RWPE2 (cell line): Measurements from ENCODE around the gene MET.
"Not testable (repeated sequence)": the region's sequence is repeated elsewhere in the genome, so short reads cannot be mapped to it uniquely, and the experiment has no call there.

Experiments used
- ATAC-seq: fragments of 200-7000 bp; cut with Tn5 transposase; 3 replicates; pipeline ENCODE4 v1.9.1; 2021; ENCODE audit warnings: low read depth
- DNase-seq: peaks from one replicate; pipeline ENCODE4 v3.0.0-alpha.2; 2020; ENCODE audit warnings: low spot score
- H3K27ac ChIP-seq: fragments of 450-650 bp; 2 replicates; pipeline ENCODE4 v1.5.1; 2017; ENCODE audit warnings: mild to moderate bottlenecking; ENCODE audit not compliant: poor library complexity, severe bottlenecking
- H3K27me3 ChIP-seq: fragments of 250-450 bp; sonication (Bioruptor Pico); 2 replicates; pipeline ENCODE4 v1.5.1; 2021; ENCODE audit warnings: mild to moderate bottlenecking, moderate library complexity; ENCODE audit not compliant: insufficient read depth, poor library complexity, severe bottlenecking
- H3K36me3 ChIP-seq: fragments of 250-450 bp; sonication (Bioruptor Pico); 2 replicates; pipeline ENCODE4 v1.5.1; 2020; ENCODE audit warnings: low read depth, mild to moderate bottlenecking, moderate library complexity
- H3K4me1 ChIP-seq: fragments of 250-450 bp; sonication (Bioruptor Pico); 2 replicates; pipeline ENCODE4 v1.5.1; 2021; ENCODE audit warnings: mild to moderate bottlenecking, moderate library complexity; ENCODE audit not compliant: insufficient read depth, poor library complexity, severe bottlenecking
- H3K4me3 ChIP-seq: fragments of 250-450 bp; sonication (Bioruptor Pico); 2 replicates; pipeline ENCODE4 v1.5.1; 2021; ENCODE audit warnings: mild to moderate bottlenecking, moderate library complexity; ENCODE audit not compliant: severe bottlenecking
- H3K9me3 ChIP-seq: fragments of 250-450 bp; sonication (Bioruptor Pico); 2 replicates; pipeline ENCODE4 v1.5.1; 2021; ENCODE audit warnings: mild to moderate bottlenecking, moderate library complexity; ENCODE audit not compliant: severe bottlenecking
- TF ChIP-seq, protein P1 (sequence below): fragments of 450-650 bp; IDR thresholded peaks from one replicate; pipeline ENCODE4 v1.5.1; 2017; ENCODE audit warnings: mild to moderate bottlenecking, moderate library complexity; ENCODE audit not compliant: poor library complexity, severe bottlenecking

Gene MET

GRCh38 chr7:116752305-116753074, 80.5 kb downstream of the MET start:
- DNase-seq (no peak), ATAC-seq (no peak)
- Histone ChIP-seq H3K4me3 (no peak overlapping the region), H3K36me3 (peaks cover 52% of the 10 kb centered on the region), H3K27me3 (no peaks in the 10 kb centered on the region), H3K4me1 (no peaks in the 10 kb centered on the region), H3K27ac (no peak overlapping the region), H3K9me3 (peaks cover 6% of the 10 kb centered on the region)
- TF ChIP-seq, protein P1, sequence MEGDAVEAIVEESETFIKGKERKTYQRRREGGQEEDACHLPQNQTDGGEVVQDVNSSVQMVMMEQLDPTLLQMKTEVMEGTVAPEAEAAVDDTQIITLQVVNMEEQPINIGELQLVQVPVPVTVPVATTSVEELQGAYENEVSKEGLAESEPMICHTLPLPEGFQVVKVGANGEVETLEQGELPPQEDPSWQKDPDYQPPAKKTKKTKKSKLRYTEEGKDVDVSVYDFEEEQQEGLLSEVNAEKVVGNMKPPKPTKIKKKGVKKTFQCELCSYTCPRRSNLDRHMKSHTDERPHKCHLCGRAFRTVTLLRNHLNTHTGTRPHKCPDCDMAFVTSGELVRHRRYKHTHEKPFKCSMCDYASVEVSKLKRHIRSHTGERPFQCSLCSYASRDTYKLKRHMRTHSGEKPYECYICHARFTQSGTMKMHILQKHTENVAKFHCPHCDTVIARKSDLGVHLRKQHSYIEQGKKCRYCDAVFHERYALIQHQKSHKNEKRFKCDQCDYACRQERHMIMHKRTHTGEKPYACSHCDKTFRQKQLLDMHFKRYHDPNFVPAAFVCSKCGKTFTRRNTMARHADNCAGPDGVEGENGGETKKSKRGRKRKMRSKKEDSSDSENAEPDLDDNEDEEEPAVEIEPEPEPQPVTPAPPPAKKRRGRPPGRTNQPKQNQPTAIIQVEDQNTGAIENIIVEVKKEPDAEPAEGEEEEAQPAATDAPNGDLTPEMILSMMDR, result no peak

GRCh38 chr7:116753130-116753529, 81.1 kb downstream of the MET start:
- H3K27me3 ChIP-seq, result no peaks in the 10 kb centered on the region
- H3K4me3 ChIP-seq, result no peak overlapping the region
- peaks cover 56% of the 10 kb centered on the region for H3K36me3 ChIP-seq
- H3K4me1 ChIP-seq, result no peaks in the 10 kb centered on the region
- no peak overlapping the region for H3K27ac ChIP-seq
- no peak for DNase-seq
- TF ChIP-seq, protein P1, result no peak
- H3K9me3 ChIP-seq, result peaks cover under 1% of the 10 kb centered on the region
- no peak for ATAC-seq

- TF ChIP-seq, protein P1, result no peak
- peaks cover 67% of the 10 kb centered on the region for H3K36me3 ChIP-seq
- DNase-seq, result no peak
- H3K4me1 ChIP-seq, result no peaks in the 10 kb centered on the region
- no peak overlapping the region for H3K4me3 ChIP-seq
- ATAC-seq, result no peak
- no peak overlapping the region for H3K27ac ChIP-seq
- no peaks in the 10 kb centered on the region for H3K9me3 ChIP-seq
- H3K27me3 ChIP-seq, result no peaks in the 10 kb centered on the region
Observed at GRCh38 chr7:116754186-116754585, 82.2 kb downstream of the MET start.

DNA sequence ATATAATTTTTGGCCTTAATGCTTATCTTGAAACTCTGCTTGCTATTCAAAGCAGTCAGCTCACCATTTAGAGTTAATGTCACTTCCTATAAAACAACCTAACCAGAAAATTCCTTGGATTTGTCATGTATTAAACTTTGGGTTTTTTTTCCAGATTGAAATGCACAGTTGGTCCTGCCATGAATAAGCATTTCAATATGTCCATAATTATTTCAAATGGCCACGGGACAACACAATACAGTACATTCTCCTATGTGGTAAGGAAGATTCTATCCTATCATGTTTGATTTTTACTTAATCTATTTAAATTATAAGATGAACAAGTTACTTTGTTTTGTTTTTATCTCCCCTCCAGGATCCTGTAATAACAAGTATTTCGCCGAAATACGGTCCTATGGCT, 85.3 kb downstream of the MET start:
- Histone ChIP-seq H3K36me3 (peaks cover 93% of the 10 kb centered on the region), H3K27me3 (no peaks in the 10 kb centered on the region), H3K4me3 (no peak overlapping the region), H3K9me3 (no peaks in the 10 kb centered on the region), H3K4me1 (no peaks in the 10 kb centered on the region), H3K27ac (no peak overlapping the region)
- DNase-seq (no peak), ATAC-seq (no peak)
- TF ChIP-seq, protein P1, result no peak

GRCh38 chr7:116759642-116760041, 87.6 kb downstream of the MET start:
- H3K27me3 ChIP-seq, DNase-seq, H3K27ac ChIP-seq: not testable (repeated sequence)

More at GRCh38 chr7:116759642-116760041, 87.6 kb downstream of the MET start:
- not testable (repeated sequence) for ATAC-seq, H3K9me3 ChIP-seq, H3K4me3 ChIP-seq, H3K4me1 ChIP-seq
- H3K36me3 ChIP-seq, result peaks cover 99% of the 10 kb centered on the region
